GM23338 (cell line): ENCODE results near the gene PCLAF. TPM values are rescaled to one million over a fixed set of nuclear protein-coding genes. Genes with fewer than 3 reads are reported as not detected.
A peak's percentile ranks its signal among the peaks of the same experiment; 100 is the strongest.

ENCODE experiments used
- ATAC-seq: fragments of 200-7000 bp; cut with Tn5 transposase; 3 replicates; pipeline ENCODE4 v1.9.1; 2020
- DNase-seq: peaks from one replicate; pipeline ENCODE4 v3.0.0-alpha.2; 2015; ENCODE audit warnings: low spot score
- H2AFZ ChIP-seq: fragments of 200-600 bp; sonication (generic); 2 replicates; pipeline ENCODE4 v1.8.0; 2016; ENCODE audit warnings: antibody characterized with exemption, mild to moderate bottlenecking, moderate library complexity
- H3F3A ChIP-seq: fragments of 200-600 bp; sonication (generic); replicated peaks from 2 replicates; pipeline ENCODE4 v1.8.0; 2017; ENCODE audit warnings: antibody characterized with exemption, mixed run types, low read depth
- H3K27ac ChIP-seq: fragments of 200-600 bp; sonication (generic); 2 replicates; pipeline ENCODE4 v1.6.1; 2016; ENCODE audit warnings: low read depth
- H3K27me3 ChIP-seq: fragments of 200-600 bp; sonication (generic); 2 replicates; pipeline ENCODE4 v1.8.0; 2016; ENCODE audit warnings: mild to moderate bottlenecking, mixed run types, moderate library complexity; ENCODE audit not compliant: insufficient read depth
- H3K36me3 ChIP-seq: fragments of 200-600 bp; sonication (generic); 2 replicates; pipeline ENCODE4 v1.8.0; 2016; ENCODE audit warnings: mild to moderate bottlenecking; ENCODE audit not compliant: insufficient read depth
- H3K4me1 ChIP-seq: fragments of 200-600 bp; sonication (generic); 2 replicates; pipeline ENCODE4 v1.8.0; 2016; ENCODE audit warnings: mild to moderate bottlenecking, moderate library complexity; ENCODE audit not compliant: insufficient read depth
- H3K4me2 ChIP-seq: fragments of 200-600 bp; sonication (generic); 2 replicates; pipeline ENCODE4 v1.7.1; 2017; ENCODE audit warnings: mixed run types
- H3K4me3 ChIP-seq: fragments of 200-600 bp; sonication (generic); 2 replicates; pipeline ENCODE4 v1.6.1; 2016; ENCODE audit warnings: mixed run types
- H3K79me2 ChIP-seq: fragments of 200-600 bp; sonication (generic); replicated peaks from 2 replicates; pipeline ENCODE4 v1.8.0; 2017; ENCODE audit warnings: mild to moderate bottlenecking; ENCODE audit not compliant: insufficient read depth
- H3K9me2 ChIP-seq: fragments of 200-600 bp; sonication (generic); 2 replicates; pipeline ENCODE4 v1.8.0; 2017; ENCODE audit not compliant: insufficient read depth
- H4K20me1 ChIP-seq: fragments of 200-600 bp; sonication (generic); replicated peaks from 2 replicates; pipeline ENCODE4 v1.8.0; 2017; ENCODE audit warnings: mild to moderate bottlenecking; ENCODE audit not compliant: insufficient read depth
- H3K27ac Mint-ChIP-seq: 2 replicates; pipeline ENCODE4 v1.8.0; 2020; ENCODE audit warnings: inconsistent platforms, mild to moderate bottlenecking, moderate library complexity, mixed read lengths
- H3K27me3 Mint-ChIP-seq: 3 replicates; pipeline ENCODE4 v1.8.0; 2022; ENCODE audit warnings: low read depth, mild to moderate bottlenecking, moderate library complexity, mixed read lengths, inconsistent platforms; ENCODE audit not compliant: insufficient read depth, poor library complexity
- H3K36me3 Mint-ChIP-seq: 3 replicates; pipeline ENCODE4 v1.8.0; 2021; ENCODE audit warnings: low read depth, mild to moderate bottlenecking, inconsistent platforms, moderate library complexity, mixed read lengths
- H3K4me1 Mint-ChIP-seq: 3 replicates; pipeline ENCODE4 v1.8.0; 2020; ENCODE audit warnings: mild to moderate bottlenecking, inconsistent platforms, mixed read lengths
- H3K4me3 Mint-ChIP-seq: 3 replicates; pipeline ENCODE4 v1.8.0; 2021; ENCODE audit warnings: moderate library complexity, mild to moderate bottlenecking, inconsistent platforms, mixed read lengths
- H3K9me3 Mint-ChIP-seq: 3 replicates; pipeline ENCODE4 v1.8.0; 2020; ENCODE audit warnings: moderate library complexity, mild to moderate bottlenecking, inconsistent platforms, mixed read lengths
- CREB1 ChIP-seq: fragments of 250-450 bp; sonication (Bioruptor Pico); IDR thresholded peaks from 2 replicates; pipeline ENCODE4 v1.5.0; 2020; ENCODE audit warnings: low read depth, mild to moderate bottlenecking, moderate library complexity
- CTCF ChIP-seq, 2 experiments: fragments of 200-600 bp in 1 of 2; sonication (generic) in 1 of 2; conservative IDR thresholded peaks; 2 replicates each; pipeline versions ENCODE4 v1.5.1 to v1.6.1; 2016 to 2017; ENCODE audit warnings: antibody characterized with exemption in 2 of 2, low read depth in 2 of 2, mild to moderate bottlenecking in 2 of 2, moderate library complexity in 1 of 2
- ETS1 ChIP-seq: IDR thresholded peaks from 2 replicates; pipeline ENCODE4 v1.6.1; 2016; ENCODE audit warnings: antibody characterized with exemption
- EZH2 ChIP-seq: fragments of 200-600 bp; sonication (generic); IDR thresholded peaks from one replicate; pipeline ENCODE4 v1.8.0; 2017; ENCODE audit warnings: antibody characterized with exemption, mild to moderate bottlenecking, low read depth; ENCODE audit not compliant: unreplicated experiment
- EZH2phosphoT487 ChIP-seq: fragments of 200-600 bp; sonication (generic); IDR thresholded peaks from one replicate; pipeline ENCODE4 v1.8.1; 2018; ENCODE audit warnings: antibody characterized with exemption; ENCODE audit not compliant: unreplicated experiment
- JUNB ChIP-seq: IDR thresholded peaks from one replicate; pipeline ENCODE4 v1.6.1; 2016; ENCODE audit warnings: antibody characterized with exemption; ENCODE audit not compliant: unreplicated experiment
- NANOG ChIP-seq: IDR thresholded peaks from 2 replicates; pipeline ENCODE4 v1.6.1; 2016; ENCODE audit warnings: antibody characterized with exemption, borderline replicate concordance
- POLR2AphosphoS5 ChIP-seq: IDR thresholded peaks from 2 replicates; pipeline ENCODE4 v1.6.1; 2016; ENCODE audit warnings: antibody characterized with exemption, low read depth
- STAT1 ChIP-seq: IDR thresholded peaks from one replicate; pipeline ENCODE4 v1.6.1; 2016; ENCODE audit warnings: antibody characterized with exemption; ENCODE audit not compliant: unreplicated experiment
- ZNF114 ChIP-seq: fragments of 250-450 bp; sonication (Bioruptor Pico); IDR thresholded peaks from 2 replicates; pipeline ENCODE4 v1.5.0; 2020; ENCODE audit warnings: mild to moderate bottlenecking, moderate library complexity
- ZNF331 ChIP-seq: fragments of 250-450 bp; sonication (Bioruptor Pico); IDR thresholded peaks from 2 replicates; pipeline ENCODE4 v1.5.0; 2020; ENCODE audit warnings: low read depth, mild to moderate bottlenecking, moderate library complexity
- ZNF462 ChIP-seq: fragments of 250-450 bp; sonication (Bioruptor Pico); IDR thresholded peaks from 2 replicates; pipeline ENCODE4 v1.5.0; 2020; ENCODE audit warnings: mild to moderate bottlenecking, moderate library complexity
- polyA plus RNA-seq: library from polyadenylated mRNA; unstranded; fragments of >200 nt; fragmentation: Nextera tagmentation; extraction: Ambion mirVana; gene quantifications from 2 replicates; pipeline ENCODE4 v1.2.1, GENCODE V29; 2016
- total RNA-seq: library from RNA; depleted of rRNA; stranded (reverse); fragments of >200 nt; shearing (Covaris generic); gene quantifications from 2 replicates; pipeline ENCODE4 v1.2.3, GENCODE V29; 2014

The PCLAF gene
- total and polyA plus RNA-seq, 2 experiments from 2014 or later: 48.9 to 206 TPM

GRCh38 chr15:64333986-64334929 is 47.0 kb downstream of the PCLAF start:
- ATAC-seq (peak; percentile 85), DNase-seq (peak; percentile 72)
- Histone ChIP-seq H3F3A (no peaks in the 10 kb centered on the region), H3K27me3 (no peaks in the 10 kb centered on the region), H3K4me2 (no peak overlapping the region), H3K4me3 (no peak overlapping the region), H3K36me3 (no peaks in the 10 kb centered on the region), H3K9me2 (no peaks in the 10 kb centered on the region), H3K27ac (no peak overlapping the region), H3K4me1 (no peaks in the 10 kb centered on the region), H3K79me2 (peaks cover 15% of the 10 kb centered on the region; the same call in 1 of the 2 replicates), H4K20me1 (no peaks in the 10 kb centered on the region), H2AFZ (no peak overlapping the region)
- Mint-ChIP-seq H3K4me3 (no peak overlapping the region), H3K27me3 (no peaks in the 10 kb centered on the region), H3K36me3 (peaks cover 11% of the 10 kb centered on the region; the same call in 2 of the 3 replicates), H3K9me3 (peaks cover 8% of the 10 kb centered on the region; the same call in 2 of the 3 replicates), H3K4me1 (peaks cover 4% of the 10 kb centered on the region; the same call in 1 of the 3 replicates), H3K27ac (no peak overlapping the region)
- TF ChIP-seq CTCF (conservative IDR thresholded peaks at IDR 0.05; ENCODE audit: low read depth in 2 of 2) (peak; percentile 36 to 70), NANOG (no peak), ZNF114 (CRISPR knock-in tag) (no peak)

- Mint-ChIP-seq H3K4me1 (peaks cover 4% of the 10 kb centered on the region; the same call in 1 of the 3 replicates), H3K36me3 (peaks cover 11% of the 10 kb centered on the region; the same call in 2 of the 3 replicates), H3K27me3 (no peaks in the 10 kb centered on the region), H3K27ac (no peak overlapping the region), H3K4me3 (no peak overlapping the region), H3K9me3 (peaks cover 8% of the 10 kb centered on the region; the same call in 2 of the 3 replicates)
- peaks cover 15% of the 10 kb centered on the region; the same call in 1 of the 2 replicates for H3K79me2 ChIP-seq
- DNase-seq (no peak), ATAC-seq (no peak)
- H3K36me3 ChIP-seq: no peaks in the 10 kb centered on the region
- H3K27me3 ChIP-seq: no peaks in the 10 kb centered on the region
- H3K9me2 ChIP-seq: no peaks in the 10 kb centered on the region
- H3K4me2 ChIP-seq: no peak overlapping the region
- H2AFZ ChIP-seq: no peak overlapping the region
- no peak overlapping the region for H3K4me3 ChIP-seq
- H4K20me1 ChIP-seq: no peaks in the 10 kb centered on the region
- no peaks in the 10 kb centered on the region for H3K4me1 ChIP-seq
- TF ChIP-seq EZH2 (no peak), ZNF331 (CRISPR knock-in tag) (no peak), CREB1 (CRISPR knock-in tag) (no peak), STAT1 (no peak), ZNF462 (no peak), JUNB (no peak), NANOG (no peak), POLR2AphosphoS5 (no peak), ETS1 (no peak), EZH2phosphoT487 (no peak)
- no peaks in the 10 kb centered on the region for H3F3A ChIP-seq
- H3K27ac ChIP-seq: no peak overlapping the region
These were observed 47.7 kb downstream of the PCLAF start for GRCh38 chr15:64333516-64333915.
